ENCODE results near the gene IGFLR1. TPM values are rescaled to one million over a fixed set of nuclear protein-coding genes. Genes with fewer than 3 reads are reported as not detected.
A peak's percentile ranks its signal among the peaks of the same experiment; 100 is the strongest.

IGFLR1 gene
- polyA plus RNA-seq, 3 donors, result 80.5 to 144 (median 119) TPM

DNA sequence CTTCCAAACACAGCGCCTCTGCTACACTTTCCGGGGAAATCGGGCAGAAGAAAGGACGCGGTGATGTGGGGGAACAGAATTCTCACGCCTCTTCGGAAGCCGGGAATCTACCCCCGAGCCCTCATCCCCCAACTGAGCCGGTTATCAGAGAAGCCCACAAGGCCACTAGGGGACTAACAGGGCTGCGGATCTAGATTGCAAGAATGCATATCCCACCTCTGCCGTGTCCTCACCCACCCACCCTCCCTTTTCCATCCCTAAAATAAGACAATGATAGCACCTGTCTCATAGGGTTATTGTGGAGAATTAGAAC is 1.1 kb downstream of the IGFLR1 start:
- intact Hi-C loops (cut with micrococcal nuclease), result loop anchor here (5.0 to 10.0 kb wide), 8 partner anchors 36 to 1594 kb away; partner anchors contain the start of genes ARHGAP33 (in 1 of the 2), CAPNS1 (in 1 of the 2), COX6B1 (in 1 of the 2) and ETV2 (in 1 of the 2)
- peak overlapping the region; percentile 69 for H3K9ac ChIP-seq (ENCODE audit: insufficient read depth, low read length, poor library complexity, severe bottlenecking)
- H3K36me3 ChIP-seq (replicated peaks in 1 of 2; ENCODE audit: control insufficient read depth in 1 of 2, insufficient read depth in 2 of 2, low read length in 2 of 2), result peaks cover 32 to 35% of the 10 kb centered on the region in 2 donors
- Mint-ChIP-seq H3K4me1 (peaks cover 45% of the 10 kb centered on the region), H3K27me3 (ENCODE audit: low read depth in 3 of 3) (no peaks in the 10 kb centered on the region), H3K36me3 (peaks cover 29 to 42% of the 10 kb centered on the region in 2 donors), H3K9me3 (no peaks in the 10 kb centered on the region), H3K4me3 (peak overlapping the region; percentile 88 to 96), H3K27ac (peak overlapping the region; percentile 89 to 97 (median 92))
- TF ChIP-seq, protein P1, sequence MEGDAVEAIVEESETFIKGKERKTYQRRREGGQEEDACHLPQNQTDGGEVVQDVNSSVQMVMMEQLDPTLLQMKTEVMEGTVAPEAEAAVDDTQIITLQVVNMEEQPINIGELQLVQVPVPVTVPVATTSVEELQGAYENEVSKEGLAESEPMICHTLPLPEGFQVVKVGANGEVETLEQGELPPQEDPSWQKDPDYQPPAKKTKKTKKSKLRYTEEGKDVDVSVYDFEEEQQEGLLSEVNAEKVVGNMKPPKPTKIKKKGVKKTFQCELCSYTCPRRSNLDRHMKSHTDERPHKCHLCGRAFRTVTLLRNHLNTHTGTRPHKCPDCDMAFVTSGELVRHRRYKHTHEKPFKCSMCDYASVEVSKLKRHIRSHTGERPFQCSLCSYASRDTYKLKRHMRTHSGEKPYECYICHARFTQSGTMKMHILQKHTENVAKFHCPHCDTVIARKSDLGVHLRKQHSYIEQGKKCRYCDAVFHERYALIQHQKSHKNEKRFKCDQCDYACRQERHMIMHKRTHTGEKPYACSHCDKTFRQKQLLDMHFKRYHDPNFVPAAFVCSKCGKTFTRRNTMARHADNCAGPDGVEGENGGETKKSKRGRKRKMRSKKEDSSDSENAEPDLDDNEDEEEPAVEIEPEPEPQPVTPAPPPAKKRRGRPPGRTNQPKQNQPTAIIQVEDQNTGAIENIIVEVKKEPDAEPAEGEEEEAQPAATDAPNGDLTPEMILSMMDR (IDR thresholded peaks at IDR 0.05), result peak; percentile 6
- DNase-seq, result no peak
- H3K4me2 ChIP-seq (replicated peaks; ENCODE audit: extremely low read depth, low read length, poor library complexity, severe bottlenecking), result peak overlapping the region; percentile 100
- H3K27ac ChIP-seq (ENCODE audit: low read depth in 1 of 2, low read length in 2 of 2), result peak overlapping the region; percentile 84 to 89
- no CpG with 5 or more reads among the region's 12 CpGs for WGBS (ENCODE audit: insufficient coverage)
- no peaks in the 10 kb centered on the region for H3K27me3 ChIP-seq (ENCODE audit: control insufficient read depth in 2 of 2, insufficient read depth in 2 of 2, low read length in 2 of 2)
- no peaks in the 10 kb centered on the region for H3K9me3 ChIP-seq (replicated peaks in 1 of 2; ENCODE audit: control insufficient read depth in 1 of 2, insufficient read depth in 1 of 2, low read length in 2 of 2)
- peaks cover 50 to 61% of the 10 kb centered on the region in 2 donors for H3K4me1 ChIP-seq (ENCODE audit: control insufficient read depth in 1 of 2, insufficient read depth in 2 of 2, low read length in 2 of 2)
- peaks cover 41% of the 10 kb centered on the region for H4K20me1 ChIP-seq (ENCODE audit: insufficient read depth, low read length)
- H2AFZ ChIP-seq (ENCODE audit: insufficient read depth, low read depth, low read length, poor library complexity, severe bottlenecking), result peak overlapping the region; percentile 77
- peak overlapping the region; percentile 62 to 100 (median 89) for H3K4me3 ChIP-seq (replicated peaks in 1 of 3; ENCODE audit: low read depth in 2 of 3, low read length in 3 of 3)
- peaks cover 42% of the 10 kb centered on the region for H3K79me2 ChIP-seq (ENCODE audit: insufficient read depth, low read length)

DNA sequence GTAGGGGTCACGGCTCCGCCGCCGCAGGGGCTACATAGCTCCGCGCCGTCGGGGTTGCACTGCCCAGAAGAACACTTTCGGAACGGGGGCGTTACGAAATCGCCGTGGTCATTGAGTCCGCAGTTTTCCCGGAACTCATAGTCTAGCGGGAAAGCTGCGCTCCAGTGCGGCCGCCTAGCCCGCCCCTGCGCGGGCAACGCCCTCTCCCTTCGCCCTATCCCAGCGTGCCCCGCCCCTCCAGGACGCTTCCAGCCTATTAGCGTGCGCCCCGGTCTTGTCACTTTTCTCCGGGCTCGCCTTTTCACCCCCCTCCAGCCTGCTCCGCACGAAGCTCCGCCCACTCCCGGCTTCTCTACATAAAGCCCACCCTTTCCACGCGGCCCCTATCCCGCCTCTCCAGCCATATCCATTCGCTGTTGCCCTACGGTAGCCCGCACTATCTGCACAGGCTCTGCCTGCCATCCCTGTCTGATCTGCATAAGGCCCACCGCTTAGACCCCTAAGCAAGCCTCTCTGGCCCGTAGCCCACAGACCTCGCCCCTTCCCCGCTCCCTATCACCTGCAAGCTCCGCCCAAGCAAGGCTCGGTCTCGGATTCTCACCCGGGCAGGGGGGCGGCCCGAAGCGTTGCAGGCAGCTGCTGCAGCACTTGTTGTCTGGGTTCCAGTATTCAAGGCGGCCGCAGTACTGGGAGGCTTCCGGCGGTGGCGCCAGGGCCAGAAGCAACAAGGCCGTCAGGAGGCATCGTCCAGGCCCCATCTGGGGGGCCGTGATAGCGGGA is 1.6 kb downstream of the IGFLR1 start:
- peak overlapping the region; percentile 62 to 100 (median 89) for H3K4me3 ChIP-seq (replicated peaks in 1 of 3; ENCODE audit: low read depth in 2 of 3, low read length in 3 of 3)
- Mint-ChIP-seq H3K9me3 (no peaks in the 10 kb centered on the region), H3K4me1 (peaks cover 40% of the 10 kb centered on the region), H3K27ac (peak overlapping the region; percentile 89 to 97 (median 92)), H3K36me3 (peaks cover 32 to 48% of the 10 kb centered on the region in 2 donors), H3K4me3 (peak overlapping the region; percentile 88 to 95), H3K27me3 (ENCODE audit: low read depth in 3 of 3) (no peaks in the 10 kb centered on the region)
- H3K4me1 ChIP-seq (ENCODE audit: control insufficient read depth in 1 of 2, insufficient read depth in 2 of 2, low read length in 2 of 2), result peaks cover 44 to 55% of the 10 kb centered on the region in 2 donors
- intact Hi-C loops (cut with micrococcal nuclease), result loop anchor here (5.0 to 10.0 kb wide), 8 partner anchors 37 to 1594 kb away; partner anchors contain the start of genes ARHGAP33 (in 1 of the 2), CAPNS1 (in 1 of the 2), COX6B1 (in 1 of the 2) and ETV2 (in 1 of the 2)
- peak overlapping the region; percentile 63 to 89 for H3K27ac ChIP-seq (ENCODE audit: low read depth in 1 of 2, low read length in 2 of 2)
- no peaks in the 10 kb centered on the region for H3K9me3 ChIP-seq (replicated peaks in 1 of 2; ENCODE audit: control insufficient read depth in 1 of 2, insufficient read depth in 1 of 2, low read length in 2 of 2)
- peak; percentile 93 to 96 (median 95) for DNase-seq
- H3K79me2 ChIP-seq (ENCODE audit: insufficient read depth, low read length), result peaks cover 37% of the 10 kb centered on the region
- peaks cover 43% of the 10 kb centered on the region for H4K20me1 ChIP-seq (ENCODE audit: insufficient read depth, low read length)
- under 1% methylated on average over 62 of the region's 63 CpGs for WGBS (ENCODE audit: insufficient coverage)
- peak overlapping the region; percentile 77 for H2AFZ ChIP-seq (ENCODE audit: insufficient read depth, low read depth, low read length, poor library complexity, severe bottlenecking)
- H3K27me3 ChIP-seq (ENCODE audit: control insufficient read depth in 2 of 2, insufficient read depth in 2 of 2, low read length in 2 of 2), result no peaks in the 10 kb centered on the region
- H3K4me2 ChIP-seq (replicated peaks; ENCODE audit: extremely low read depth, low read length, poor library complexity, severe bottlenecking), result peak overlapping the region; percentile 100
- H3K9ac ChIP-seq (ENCODE audit: insufficient read depth, low read length, poor library complexity, severe bottlenecking), result peak overlapping the region; percentile 69
- H3K36me3 ChIP-seq (replicated peaks in 1 of 2; ENCODE audit: control insufficient read depth in 1 of 2, insufficient read depth in 2 of 2, low read length in 2 of 2), result peaks cover 32 to 40% of the 10 kb centered on the region in 2 donors
- TF ChIP-seq, protein P1 (IDR thresholded peaks at IDR 0.05), result peak; percentile 18
